H9 (cell line): ENCODE data around the gene EPHA4. TPM values are rescaled to one million over a fixed set of nuclear protein-coding genes. Genes with fewer than 3 reads are reported as not detected.

Experiments used
- DNase-seq: peaks from one replicate; pipeline ENCODE4 v3.0.0-alpha.2; 2017
- H2AFZ ChIP-seq: one replicate; pipeline ENCODE4 v1.6.1; 2013; ENCODE audit warnings: mild to moderate bottlenecking, low read length, control low read depth, moderate library complexity
- H2AK5ac ChIP-seq: 2 replicates; pipeline ENCODE4 v1.6.1; 2013; ENCODE audit warnings: low read length, control low read depth, mixed read lengths; ENCODE audit not compliant: insufficient read length
- H2BK120ac ChIP-seq: one replicate; pipeline ENCODE4 v1.6.1; 2013; ENCODE audit warnings: low read depth, mild to moderate bottlenecking, low read length, control low read depth, inconsistent platforms; ENCODE audit not compliant: poor library complexity, severe bottlenecking
- H2BK12ac ChIP-seq: 2 replicates; pipeline ENCODE4 v1.6.1; 2013; ENCODE audit warnings: low read length, control low read depth, mixed read lengths, low read depth; ENCODE audit not compliant: insufficient read length
- H2BK15ac ChIP-seq: 2 replicates; pipeline ENCODE4 v1.6.1; 2013; ENCODE audit warnings: low read depth, low read length, control low read depth
- H2BK20ac ChIP-seq: one replicate; pipeline ENCODE4 v1.6.1; 2013; ENCODE audit warnings: low read depth, mild to moderate bottlenecking, low read length, control low read depth, inconsistent platforms; ENCODE audit not compliant: poor library complexity, severe bottlenecking
- H2BK5ac ChIP-seq: 2 replicates; pipeline ENCODE4 v1.6.1; 2013; ENCODE audit warnings: low read length, control low read depth, mixed read lengths; ENCODE audit not compliant: insufficient read length
- H3K14ac ChIP-seq: 2 replicates; pipeline ENCODE4 v1.6.1; 2013; ENCODE audit warnings: low read length, control low read depth; ENCODE audit not compliant: insufficient read depth
- H3K18ac ChIP-seq: 2 replicates; pipeline ENCODE4 v1.6.1; 2013; ENCODE audit warnings: low read depth, mild to moderate bottlenecking, mixed read lengths, low read length, control low read depth; ENCODE audit not compliant: insufficient read length
- H3K23ac ChIP-seq: 2 replicates; pipeline ENCODE4 v1.6.1; 2013; ENCODE audit warnings: low read length, control low read depth, mixed read lengths, low read depth; ENCODE audit not compliant: insufficient read length
- H3K23me2 ChIP-seq: 2 replicates; pipeline ENCODE4 v1.6.1; 2013; ENCODE audit warnings: low read depth, mild to moderate bottlenecking, mixed read lengths, low read length, control low read depth; ENCODE audit not compliant: insufficient read length, poor library complexity, severe bottlenecking
- H3K27ac ChIP-seq: 2 replicates; pipeline ENCODE4 v1.5.1; 2013; ENCODE audit warnings: low read length, control low read depth, mixed read lengths, low read depth; ENCODE audit not compliant: insufficient read length
- H3K27me3 ChIP-seq: 2 replicates; pipeline ENCODE4 v1.6.1; 2013; ENCODE audit warnings: low read length, control low read depth, inconsistent platforms; ENCODE audit not compliant: insufficient read depth
- H3K4ac ChIP-seq: 2 replicates; pipeline ENCODE4 v1.6.1; 2013; ENCODE audit warnings: low read depth, mild to moderate bottlenecking, control low read depth, inconsistent platforms, low read length, moderate library complexity
- H3K4me1 ChIP-seq: 2 replicates; pipeline ENCODE4 v1.6.1; 2013; ENCODE audit warnings: low read length, control low read depth, inconsistent platforms; ENCODE audit not compliant: insufficient read depth
- H3K4me2 ChIP-seq: 2 replicates; pipeline ENCODE4 v1.6.1; 2013; ENCODE audit warnings: low read length, control low read depth, mixed read lengths; ENCODE audit not compliant: insufficient read length, insufficient read depth
- H3K56ac ChIP-seq: 2 replicates; pipeline ENCODE4 v1.6.1; 2013; ENCODE audit warnings: low read depth, mild to moderate bottlenecking, mixed read lengths, low read length, control low read depth; ENCODE audit not compliant: insufficient read length
- H3K79me1 ChIP-seq: 2 replicates; pipeline ENCODE4 v1.6.1; 2013; ENCODE audit warnings: low read depth, mild to moderate bottlenecking, moderate library complexity, low read length, control low read depth, inconsistent platforms; ENCODE audit not compliant: insufficient read depth, poor library complexity, severe bottlenecking
- H3K79me2 ChIP-seq: 2 replicates; pipeline ENCODE4 v1.6.1; 2013; ENCODE audit warnings: low read length, control low read depth, inconsistent platforms; ENCODE audit not compliant: insufficient read depth
- H3K9ac ChIP-seq: 2 replicates; pipeline ENCODE4 v1.6.1; 2013; ENCODE audit warnings: low read length, control low read depth, mixed read lengths; ENCODE audit not compliant: insufficient read length; ENCODE audit errors: extremely low read depth
- H3K9me3 ChIP-seq: one replicate; pipeline ENCODE4 v1.6.1; 2013; ENCODE audit warnings: low read depth, low read length, inconsistent platforms; ENCODE audit not compliant: control insufficient read depth
- H3T11ph ChIP-seq: one replicate; pipeline ENCODE4 v1.6.1; 2013; ENCODE audit warnings: mild to moderate bottlenecking, low read length, control low read depth, inconsistent platforms
- H4K20me1 ChIP-seq: one replicate; pipeline ENCODE4 v1.6.1; 2013; ENCODE audit not compliant: control insufficient read depth, insufficient read length, insufficient read depth
- H4K5ac ChIP-seq: 2 replicates; pipeline ENCODE4 v1.6.1; 2013; ENCODE audit warnings: low read depth, mild to moderate bottlenecking, mixed read lengths, low read length, control low read depth; ENCODE audit not compliant: insufficient read length
- H4K8ac ChIP-seq: replicated peaks from 2 replicates; pipeline ENCODE4 v1.6.1; 2013; ENCODE audit warnings: low read length, control low read depth, mixed read lengths, low read depth; ENCODE audit not compliant: insufficient read length
- H4K91ac ChIP-seq: 2 replicates; pipeline ENCODE4 v1.6.1; 2013; ENCODE audit warnings: low read depth, mild to moderate bottlenecking, moderate library complexity, mixed read lengths, low read length, control low read depth; ENCODE audit not compliant: insufficient read length
- H3K27ac Mint-ChIP-seq, 3 experiments: 2 replicates in 2 of 3; 3 replicates in 1 of 3; pipeline ENCODE4 v1.8.0; 2020 to 2021; ENCODE audit warnings: mixed read lengths in 3 of 3, mild to moderate bottlenecking in 1 of 3, moderate library complexity in 1 of 3
- H3K27me3 Mint-ChIP-seq: 2 replicates; pipeline ENCODE4 v1.8.0; 2021; ENCODE audit warnings: low read depth, mild to moderate bottlenecking, moderate library complexity, mixed read lengths
- H3K36me3 Mint-ChIP-seq, 3 experiments: 2 replicates in 2 of 3; 3 replicates in 1 of 3; pipeline ENCODE4 v1.8.0; 2020 to 2021; ENCODE audit warnings: low read depth in 3 of 3, mixed read lengths in 3 of 3; ENCODE audit not compliant: insufficient read depth in 1 of 3
- H3K4me1 Mint-ChIP-seq, 2 experiments: 2 replicates each; pipeline ENCODE4 v1.8.0; 2020; ENCODE audit warnings: mixed read lengths in 2 of 2
- H3K4me3 Mint-ChIP-seq, 2 experiments: 2 replicates in 1 of 2; 3 replicates in 1 of 2; pipeline ENCODE4 v1.8.0; 2020 to 2021; ENCODE audit warnings: mild to moderate bottlenecking in 2 of 2, mixed read lengths in 2 of 2, moderate library complexity in 1 of 2
- H3K9me3 Mint-ChIP-seq, 2 experiments: 2 replicates in 1 of 2; 3 replicates in 1 of 2; pipeline ENCODE4 v1.8.0; 2020; ENCODE audit warnings: mild to moderate bottlenecking in 2 of 2, mixed read lengths in 2 of 2, moderate library complexity in 1 of 2
- CTCF ChIP-seq: fragments of 200-600 bp; sonication (generic); conservative IDR thresholded peaks from 3 replicates; pipeline ENCODE4 v1.8.0; 2021; ENCODE audit warnings: antibody characterized with exemption, mild to moderate bottlenecking
- WGBS: extraction: QIAGEN DNeasy Blood & Tissue Kit; methylation state at CpG from one replicate; pipeline ENCODE4 v1.1.7; 2013; ENCODE audit warnings: missing lambda C conversion rate, low lambda C conversion rate, mixed read lengths; ENCODE audit not compliant: insufficient read length; ENCODE audit errors: extremely low coverage; 5-methylcytosine and 5-hydroxymethylcytosine counted together
- total RNA-seq: library from RNA; stranded (reverse); gene quantifications from 2 replicates; pipeline ENCODE4 v1.2.1, GENCODE V29; 2021

EPHA4 gene
- total RNA-seq, 1 experiment from 2014 or later, result 25.1 TPM

GRCh38 chr2:221450280-221450679 is 121.8 kb downstream of the EPHA4 start:
- no CpG with 5 or more reads among the region's 1 CpG for WGBS
- DNase-seq, result no peak
- Histone ChIP-seq H3T11ph (no peak overlapping the region), H3K79me2 (no peaks in the 10 kb centered on the region), H2BK20ac (no peak overlapping the region), H3K4ac (no peak overlapping the region), H2AFZ (no peak overlapping the region), H4K5ac (no peak overlapping the region), H2BK15ac (no peak overlapping the region), H4K20me1 (no peaks in the 10 kb centered on the region), H3K9ac (no peak overlapping the region), H3K4me2 (no peak overlapping the region), H3K23me2 (no peaks in the 10 kb centered on the region), H3K27me3 (no peaks in the 10 kb centered on the region), H4K8ac (no peak overlapping the region), H3K79me1 (no peaks in the 10 kb centered on the region), H2AK5ac (no peak overlapping the region), H4K91ac (no peak overlapping the region), H2BK5ac (no peak overlapping the region), H3K18ac (no peak overlapping the region), H3K9me3 (no peaks in the 10 kb centered on the region), H3K23ac (no peak overlapping the region), H2BK12ac (no peak overlapping the region), H3K14ac (no peak overlapping the region), H2BK120ac (no peak overlapping the region), H3K56ac (no peak overlapping the region), H3K4me1 (peaks cover 4% of the 10 kb centered on the region; the same call in 1 of the 2 replicates), H3K27ac (no peak overlapping the region)
- Mint-ChIP-seq H3K27ac (no peak overlapping the region), H3K36me3 (peaks cover 0 to 22% (median 0%) of the 10 kb centered on the region in 3 experiments; a peak in 2 of 7 replicates), H3K4me3 (no peak overlapping the region), H3K9me3 (no peaks in the 10 kb centered on the region), H3K27me3 (no peaks in the 10 kb centered on the region), H3K4me1 (peaks cover 47 to 69% of the 10 kb centered on the region in 2 experiments)
- TF ChIP-seq CTCF, result no peak
